ENCODE results near the gene PXN. TPM values are rescaled to one million over a fixed set of nuclear protein-coding genes. Genes with fewer than 3 reads are reported as not detected.

The PXN gene
- total RNA-seq, 2 donors from 2014 or later, result 93.0 to 105 TPM

DNA sequence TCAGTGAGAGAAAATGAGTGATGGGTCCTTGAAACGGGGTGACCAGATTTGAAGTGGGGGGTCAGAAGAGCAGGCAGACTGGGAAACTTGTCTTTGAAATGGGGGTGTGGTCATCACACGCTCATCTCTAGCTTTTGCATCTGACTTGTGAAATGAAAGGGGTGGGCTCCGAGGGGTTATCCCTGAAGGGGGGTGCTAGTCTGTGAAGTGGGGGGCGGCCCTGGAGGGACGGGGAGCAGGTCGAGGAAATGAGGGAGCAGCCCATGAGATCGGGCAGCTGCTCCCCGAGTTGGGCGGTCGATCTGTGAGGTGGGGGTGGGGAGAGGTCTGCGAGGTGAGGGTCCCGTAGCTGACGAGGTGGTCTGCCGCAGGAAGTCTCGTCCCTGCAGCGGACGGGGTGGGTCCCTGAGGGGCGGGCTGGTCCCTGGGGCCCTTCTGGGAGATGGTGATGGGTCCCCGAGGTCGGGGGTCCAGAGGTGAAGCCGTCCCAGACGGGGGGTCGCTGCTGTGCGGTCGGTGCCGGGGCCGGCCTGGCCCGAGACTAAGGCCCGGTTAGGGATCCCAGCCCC, 542 bp downstream of the PXN start:
- DNase-seq (ENCODE audit: low spot score), result no peak
- TF ChIP-seq, protein P1, sequence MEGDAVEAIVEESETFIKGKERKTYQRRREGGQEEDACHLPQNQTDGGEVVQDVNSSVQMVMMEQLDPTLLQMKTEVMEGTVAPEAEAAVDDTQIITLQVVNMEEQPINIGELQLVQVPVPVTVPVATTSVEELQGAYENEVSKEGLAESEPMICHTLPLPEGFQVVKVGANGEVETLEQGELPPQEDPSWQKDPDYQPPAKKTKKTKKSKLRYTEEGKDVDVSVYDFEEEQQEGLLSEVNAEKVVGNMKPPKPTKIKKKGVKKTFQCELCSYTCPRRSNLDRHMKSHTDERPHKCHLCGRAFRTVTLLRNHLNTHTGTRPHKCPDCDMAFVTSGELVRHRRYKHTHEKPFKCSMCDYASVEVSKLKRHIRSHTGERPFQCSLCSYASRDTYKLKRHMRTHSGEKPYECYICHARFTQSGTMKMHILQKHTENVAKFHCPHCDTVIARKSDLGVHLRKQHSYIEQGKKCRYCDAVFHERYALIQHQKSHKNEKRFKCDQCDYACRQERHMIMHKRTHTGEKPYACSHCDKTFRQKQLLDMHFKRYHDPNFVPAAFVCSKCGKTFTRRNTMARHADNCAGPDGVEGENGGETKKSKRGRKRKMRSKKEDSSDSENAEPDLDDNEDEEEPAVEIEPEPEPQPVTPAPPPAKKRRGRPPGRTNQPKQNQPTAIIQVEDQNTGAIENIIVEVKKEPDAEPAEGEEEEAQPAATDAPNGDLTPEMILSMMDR (IDR thresholded peaks at IDR 0.05), result no peak
- Histone ChIP-seq H3K4me3 (peak overlapping the region; percentile 96), H3K4me1 (ENCODE audit: control insufficient read depth in 1 of 2, low read depth in 2 of 2) (peaks cover 13 to 40% of the 10 kb centered on the region in 2 donors), H3K27me3 (replicated peaks; ENCODE audit: insufficient read depth) (no peaks in the 10 kb centered on the region), H3K9me3 (no peaks in the 10 kb centered on the region), H3K36me3 (no peaks in the 10 kb centered on the region), H3K27ac (peak overlapping the region; percentile 75 to 89)
- ATAC-seq (ENCODE audit: insufficient number of reproducible peaks, low FRiP score, low read depth), result no peak

DNA sequence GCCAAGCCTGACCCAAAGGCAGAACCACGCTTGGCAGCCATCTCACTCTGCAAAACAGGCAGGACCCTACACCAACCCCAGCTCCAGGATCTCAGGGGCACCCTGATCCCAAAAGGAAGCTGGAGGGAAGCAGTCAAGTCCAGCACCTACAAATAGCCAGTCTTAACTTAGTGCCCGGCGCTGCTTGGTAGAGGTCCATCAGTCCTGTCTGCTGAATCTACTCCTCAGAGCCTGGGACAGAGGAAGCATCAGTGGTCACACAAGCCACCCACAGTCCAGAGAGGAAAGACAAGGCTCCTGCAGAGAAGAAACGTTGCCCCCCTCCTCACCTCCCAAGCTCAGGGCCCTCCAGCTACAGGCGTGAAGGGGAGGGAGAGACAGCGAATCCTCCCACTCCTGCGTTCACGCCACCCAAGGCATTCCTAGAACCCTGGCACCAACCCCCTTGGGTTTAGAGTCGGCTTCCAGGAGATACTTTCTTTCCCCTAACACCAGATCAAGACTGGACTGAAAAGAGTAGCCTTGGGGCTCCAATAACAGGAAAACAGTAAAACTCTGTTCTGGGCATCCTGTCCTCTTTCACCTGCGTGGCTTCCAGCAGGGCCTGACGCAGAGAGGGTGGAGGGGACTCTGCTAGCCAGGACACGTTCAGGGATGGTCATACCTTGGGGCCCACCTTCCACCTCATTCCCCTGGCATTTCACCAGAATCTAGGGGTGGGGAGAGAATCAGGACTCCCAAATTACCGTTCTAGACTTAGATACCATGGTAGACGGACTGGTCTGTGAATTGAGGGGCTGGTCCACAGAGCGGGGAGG, 1.2 kb downstream of the PXN start:
- H3K27me3 ChIP-seq (replicated peaks; ENCODE audit: insufficient read depth), result no peaks in the 10 kb centered on the region
- TF ChIP-seq, protein P1 (IDR thresholded peaks at IDR 0.05), result no peak
- peak overlapping the region; percentile 96 for H3K4me3 ChIP-seq
- DNase-seq (ENCODE audit: low spot score) (no peak), ATAC-seq (ENCODE audit: insufficient number of reproducible peaks, low FRiP score, low read depth) (no peak)
- H3K4me1 ChIP-seq (ENCODE audit: control insufficient read depth in 1 of 2, low read depth in 2 of 2), result peaks cover 17 to 46% of the 10 kb centered on the region in 2 donors
- no peaks in the 10 kb centered on the region for H3K36me3 ChIP-seq
- peak overlapping the region; percentile 75 to 89 for H3K27ac ChIP-seq
- no peaks in the 10 kb centered on the region for H3K9me3 ChIP-seq

DNA sequence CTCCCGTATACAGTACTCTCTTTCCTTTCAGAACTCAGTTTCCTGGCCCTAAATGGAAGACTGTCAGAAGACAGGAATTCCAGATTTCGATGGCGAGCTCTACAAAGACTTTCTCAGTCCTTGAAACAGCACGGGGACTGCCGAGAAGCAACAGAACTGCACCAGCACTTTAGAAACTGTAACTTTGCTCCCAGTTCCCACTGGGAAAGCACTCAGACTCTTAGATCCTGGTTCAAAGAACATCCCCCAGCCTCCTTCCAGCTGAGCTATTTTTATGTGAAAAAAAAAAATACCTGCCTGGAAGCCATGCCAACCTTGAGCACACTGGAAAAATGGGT, 1.8 kb downstream of the PXN start:
- Histone ChIP-seq H3K36me3 (no peaks in the 10 kb centered on the region), H3K4me1 (ENCODE audit: control insufficient read depth in 1 of 2, low read depth in 2 of 2) (peaks cover 18 to 52% of the 10 kb centered on the region in 2 donors), H3K9me3 (no peaks in the 10 kb centered on the region), H3K27ac (peak overlapping the region; percentile 75 to 89), H3K4me3 (peak overlapping the region; percentile 96), H3K27me3 (replicated peaks; ENCODE audit: insufficient read depth) (no peaks in the 10 kb centered on the region)
- TF ChIP-seq, protein P1 (IDR thresholded peaks at IDR 0.05), result no peak
- DNase-seq (ENCODE audit: low spot score) (no peak), ATAC-seq (ENCODE audit: insufficient number of reproducible peaks, low FRiP score, low read depth) (no peak)

DNA sequence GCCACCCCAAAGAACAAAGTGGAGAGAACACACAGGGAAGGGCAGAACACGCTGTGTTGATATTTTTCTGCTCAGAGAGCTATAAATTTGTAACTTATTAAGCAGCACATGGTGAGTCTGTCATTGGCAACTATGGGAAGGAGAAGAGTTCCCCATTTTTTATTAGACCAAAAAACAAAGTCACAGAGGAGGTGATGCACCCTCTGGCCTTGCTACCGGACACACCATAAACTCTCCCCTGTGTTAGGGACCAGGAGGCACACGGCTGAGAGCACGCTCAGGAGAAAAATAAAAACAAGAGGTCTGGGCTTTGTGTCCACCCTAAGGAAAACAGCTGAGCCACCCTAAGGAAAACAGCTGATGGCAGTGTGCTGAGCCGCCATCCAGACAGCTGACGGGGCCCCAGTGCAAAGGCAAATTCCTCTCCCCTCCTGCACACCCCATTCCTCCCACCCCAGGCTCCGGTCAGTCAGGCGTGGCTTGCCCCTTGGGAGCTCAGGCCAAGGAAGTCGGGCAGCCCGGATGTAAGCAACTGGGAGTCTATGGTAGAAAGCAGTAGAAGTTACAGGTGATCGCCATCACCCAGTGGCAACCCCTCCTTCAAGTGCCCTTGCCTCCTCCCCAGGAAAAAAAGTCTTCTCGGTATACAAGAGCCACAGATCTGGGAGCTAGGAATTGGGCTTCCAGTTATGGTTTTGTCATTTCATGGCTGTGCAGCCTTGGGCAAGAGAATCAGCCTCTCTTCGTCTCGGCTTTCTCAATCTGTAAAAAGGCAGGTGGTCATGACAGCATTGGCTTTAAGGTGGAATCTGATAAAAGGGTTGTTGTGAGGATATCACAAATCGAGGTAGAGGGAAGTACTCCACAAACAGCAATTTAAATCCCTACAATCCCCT, 2.4 kb downstream of the PXN start:
- H3K9me3 ChIP-seq, result no peaks in the 10 kb centered on the region
- no peaks in the 10 kb centered on the region for H3K36me3 ChIP-seq
- no peak for ATAC-seq (ENCODE audit: insufficient number of reproducible peaks, low FRiP score, low read depth)
- no peaks in the 10 kb centered on the region for H3K27me3 ChIP-seq (replicated peaks; ENCODE audit: insufficient read depth)
- TF ChIP-seq, protein P1 (IDR thresholded peaks at IDR 0.05), result no peak
- H3K27ac ChIP-seq, result peak overlapping the region; percentile 75 to 89
- H3K4me3 ChIP-seq, result peak overlapping the region; percentile 96
- DNase-seq (ENCODE audit: low spot score), result no peak
- peaks cover 22 to 58% of the 10 kb centered on the region in 2 donors for H3K4me1 ChIP-seq (ENCODE audit: control insufficient read depth in 1 of 2, low read depth in 2 of 2)

Measured in thoracic aorta (tissue), 2 donors.